Measurements from ENCODE around the gene ENO1.

The ENO1 gene

DNA sequence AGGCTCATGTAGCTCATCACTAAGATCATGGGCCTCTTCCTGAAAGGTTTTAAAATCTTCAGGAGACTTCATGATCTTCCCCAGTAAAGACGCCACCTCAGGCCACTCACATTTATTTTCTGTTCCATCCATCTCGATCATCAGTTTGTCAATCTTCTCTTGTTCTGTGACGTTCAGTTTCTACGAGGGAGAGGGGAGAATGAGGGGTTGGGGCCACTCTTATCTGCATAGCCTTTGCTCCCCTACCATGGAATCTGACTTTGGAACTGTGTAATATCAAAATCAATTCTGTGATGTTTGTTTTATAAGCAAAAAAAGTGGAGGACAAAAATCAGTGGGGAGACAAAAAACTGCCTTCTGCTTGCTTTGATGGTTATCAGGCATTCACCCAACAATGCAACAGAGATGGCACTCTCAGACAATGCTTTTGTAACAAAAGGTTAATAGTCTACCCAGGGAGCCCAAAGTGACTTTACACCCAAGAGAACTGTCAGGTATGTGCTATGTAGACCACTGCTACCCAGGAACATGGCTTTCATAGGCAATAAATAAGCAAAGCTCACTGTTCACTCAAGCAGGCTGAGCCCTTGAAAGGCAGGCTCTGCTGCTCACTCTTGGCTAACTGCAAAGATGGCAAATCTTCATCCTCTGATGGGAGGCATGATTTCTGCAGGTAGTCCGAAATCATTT is 10.5 kb downstream of the ENO1 start:
- Histone ChIP-seq H3K9ac (ENCODE audit: low read length) (no peak overlapping the region), H3K36me3 (ENCODE audit: control insufficient read depth, insufficient read depth, low read length, severe bottlenecking) (peaks cover 100% of the 10 kb centered on the region), H3K9me3 (ENCODE audit: control insufficient read depth, low read length) (no peaks in the 10 kb centered on the region), H3K4me1 (ENCODE audit: control insufficient read depth, insufficient read depth, low read length) (peaks cover 41% of the 10 kb centered on the region), H3K27me3 (replicated peaks; ENCODE audit: control insufficient read depth, insufficient read depth, low read length) (no peaks in the 10 kb centered on the region), H3K4me3 (ENCODE audit: low read length) (no peak overlapping the region)
- DNase-seq (ENCODE audit: low read depth): no peak

DNA sequence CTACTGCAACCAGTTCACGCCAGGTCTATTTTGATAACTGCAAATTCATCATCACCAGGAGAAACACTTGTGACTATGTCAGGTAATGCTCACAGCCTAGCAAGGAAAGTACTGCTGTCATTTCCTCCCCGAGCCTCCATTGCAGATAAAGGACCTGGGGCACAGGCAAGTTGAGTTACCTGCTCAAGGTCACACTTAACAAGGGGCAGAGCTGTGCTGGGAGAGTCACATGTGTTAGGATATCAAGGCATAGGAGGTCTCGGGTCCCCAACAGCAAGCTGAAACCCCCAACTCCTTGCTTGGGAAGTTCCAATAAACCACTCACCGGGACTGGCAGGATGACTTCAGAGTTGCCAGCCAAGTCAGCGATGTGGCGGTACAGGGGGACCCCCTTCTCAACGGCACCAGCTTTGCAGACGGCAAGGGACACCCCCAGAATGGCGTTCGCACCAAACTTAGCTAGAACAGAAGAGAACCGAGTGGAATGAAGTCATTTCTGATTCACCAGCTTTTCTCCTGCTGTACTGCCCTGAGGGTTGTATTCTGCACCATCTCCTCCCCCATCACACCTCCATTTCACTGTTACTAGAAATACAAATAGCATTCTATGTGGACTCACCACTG is 11.6 kb downstream of the ENO1 start:
- H3K36me3 ChIP-seq (ENCODE audit: control insufficient read depth, insufficient read depth, low read length, severe bottlenecking): peaks cover 100% of the 10 kb centered on the region
- peaks cover 30% of the 10 kb centered on the region for H3K4me1 ChIP-seq (ENCODE audit: control insufficient read depth, insufficient read depth, low read length)
- no peak for DNase-seq (ENCODE audit: low read depth)
- no peaks in the 10 kb centered on the region for H3K9me3 ChIP-seq (ENCODE audit: control insufficient read depth, low read length)
- no peak overlapping the region for H3K9ac ChIP-seq (ENCODE audit: low read length)
- no peak overlapping the region for H3K4me3 ChIP-seq (ENCODE audit: low read length)
- no peaks in the 10 kb centered on the region for H3K27me3 ChIP-seq (replicated peaks; ENCODE audit: control insufficient read depth, insufficient read depth, low read length)

DNA sequence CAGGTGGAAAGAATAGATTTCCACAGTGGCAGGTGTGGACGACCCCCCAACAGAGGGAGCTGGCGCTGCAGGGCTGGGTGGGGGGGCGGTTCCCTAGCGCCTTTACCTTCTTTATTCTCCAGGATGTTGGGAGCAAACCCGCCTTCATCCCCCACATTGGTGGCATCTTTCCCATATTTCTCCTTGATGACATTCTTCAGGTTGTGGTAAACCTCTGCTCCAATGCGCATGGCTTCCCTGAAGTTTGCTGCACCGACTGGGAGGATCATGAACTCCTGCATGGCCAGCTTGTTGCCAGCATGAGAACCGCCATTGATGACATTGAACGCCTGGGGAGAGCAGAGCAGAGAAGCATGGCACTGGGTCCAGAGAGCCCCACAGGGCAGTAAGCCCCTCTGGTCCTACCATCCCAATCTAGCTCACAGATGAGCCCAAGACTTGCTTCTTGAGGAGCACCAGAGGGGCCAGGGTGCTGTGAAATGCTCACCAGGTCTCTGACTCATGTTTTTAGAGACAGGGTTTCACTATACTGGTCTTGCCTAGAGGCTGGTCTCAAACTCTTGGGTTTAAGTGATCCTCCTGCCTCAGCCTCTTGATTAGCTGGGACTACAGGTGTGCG is 12.2 kb downstream of the ENO1 start:
- Histone ChIP-seq H3K9me3 (ENCODE audit: control insufficient read depth, low read length) (no peaks in the 10 kb centered on the region), H3K27me3 (replicated peaks; ENCODE audit: control insufficient read depth, insufficient read depth, low read length) (no peaks in the 10 kb centered on the region), H3K4me1 (ENCODE audit: control insufficient read depth, insufficient read depth, low read length) (peaks cover 24% of the 10 kb centered on the region), H3K36me3 (ENCODE audit: control insufficient read depth, insufficient read depth, low read length, severe bottlenecking) (peaks cover 100% of the 10 kb centered on the region), H3K9ac (ENCODE audit: low read length) (no peak overlapping the region), H3K4me3 (ENCODE audit: low read length) (no peak overlapping the region)
- no peak for DNase-seq (ENCODE audit: low read depth)

DNA sequence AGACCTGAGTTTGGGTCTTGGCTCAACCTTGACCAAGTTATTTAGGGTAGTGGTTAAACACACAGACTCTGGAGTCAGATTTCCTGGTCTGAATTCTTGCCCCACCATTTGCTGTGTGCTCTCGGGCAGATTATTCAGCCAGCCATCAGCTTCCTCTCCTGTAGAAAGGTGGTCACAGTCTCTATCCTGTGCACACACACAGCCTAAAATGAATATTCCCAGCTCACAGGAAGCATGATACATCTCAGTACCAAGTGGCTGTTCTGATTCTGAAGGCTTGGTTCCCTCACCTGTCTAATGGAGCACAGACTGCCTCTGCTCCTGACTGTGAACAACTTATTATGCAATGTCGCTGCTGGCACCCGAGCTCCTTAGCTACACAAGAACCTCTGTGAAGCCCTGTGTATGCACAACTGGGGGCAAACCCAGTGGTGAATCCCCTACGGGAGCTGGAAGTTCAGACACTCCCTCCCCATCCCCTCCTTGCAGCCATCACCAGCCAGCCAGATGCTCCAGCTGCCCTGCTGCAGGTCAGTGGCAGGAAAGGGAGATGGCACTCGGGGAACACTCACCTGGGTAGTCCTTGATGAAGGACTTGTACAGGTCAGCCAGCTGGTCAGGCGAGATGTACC is 13.7 kb downstream of the ENO1 start:
- Histone ChIP-seq H3K9me3 (ENCODE audit: control insufficient read depth, low read length) (no peaks in the 10 kb centered on the region), H3K9ac (ENCODE audit: low read length) (no peak overlapping the region), H3K4me3 (ENCODE audit: low read length) (no peak overlapping the region), H3K4me1 (ENCODE audit: control insufficient read depth, insufficient read depth, low read length) (peaks cover 23% of the 10 kb centered on the region), H3K36me3 (ENCODE audit: control insufficient read depth, insufficient read depth, low read length, severe bottlenecking) (peaks cover 99% of the 10 kb centered on the region), H3K27me3 (replicated peaks; ENCODE audit: control insufficient read depth, insufficient read depth, low read length) (no peaks in the 10 kb centered on the region)
- DNase-seq (ENCODE audit: low read depth): no peak

DNA sequence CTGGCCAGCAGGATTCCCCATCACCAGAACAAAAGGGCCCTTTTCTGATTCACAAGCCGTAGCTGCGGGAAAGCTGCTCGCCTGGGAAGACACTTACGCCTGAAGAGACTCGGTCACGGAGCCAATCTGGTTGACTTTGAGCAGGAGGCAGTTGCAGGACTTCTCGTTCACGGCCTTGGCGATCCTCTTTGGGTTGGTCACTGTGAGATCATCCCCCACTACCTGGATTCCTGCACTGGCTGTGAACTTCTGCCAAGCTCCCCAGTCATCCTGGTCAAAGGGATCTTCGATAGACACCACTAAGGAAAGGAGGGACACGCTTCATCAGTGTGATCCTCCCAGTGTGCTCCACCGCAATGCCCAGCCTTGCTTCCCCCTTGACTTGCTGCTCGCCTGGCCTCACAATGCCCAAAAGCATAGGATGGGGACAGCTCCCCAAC is 14.7 kb downstream of the ENO1 start:
- Histone ChIP-seq H3K9me3 (ENCODE audit: control insufficient read depth, low read length) (no peaks in the 10 kb centered on the region), H3K36me3 (ENCODE audit: control insufficient read depth, insufficient read depth, low read length, severe bottlenecking) (peaks cover 98% of the 10 kb centered on the region), H3K9ac (ENCODE audit: low read length) (no peak overlapping the region), H3K4me1 (ENCODE audit: control insufficient read depth, insufficient read depth, low read length) (peaks cover 24% of the 10 kb centered on the region), H3K27me3 (replicated peaks; ENCODE audit: control insufficient read depth, insufficient read depth, low read length) (no peaks in the 10 kb centered on the region), H3K4me3 (ENCODE audit: low read length) (no peak overlapping the region)
- DNase-seq (ENCODE audit: low read depth): no peak

DNA sequence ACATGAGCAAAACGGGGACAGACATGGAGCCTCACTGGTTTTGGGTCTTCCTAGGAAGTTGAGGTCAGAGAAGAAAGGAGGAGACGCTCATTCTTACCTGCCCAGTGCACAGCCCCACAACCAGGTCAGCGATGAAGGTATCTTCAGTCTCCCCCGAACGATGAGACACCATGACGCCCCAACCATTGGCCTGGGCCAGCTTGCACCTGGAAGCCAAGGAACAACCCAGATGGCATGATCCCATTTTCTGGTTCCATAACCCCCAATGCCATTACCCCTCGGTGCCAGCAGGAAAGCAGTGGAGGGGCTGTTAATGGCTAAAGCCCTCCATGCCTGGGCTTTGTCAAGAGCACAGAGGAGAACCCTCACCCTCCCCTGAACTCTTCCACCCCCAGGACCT is 15.3 kb downstream of the ENO1 start:
- H3K4me3 ChIP-seq (ENCODE audit: low read length): no peak overlapping the region
- no peaks in the 10 kb centered on the region for H3K27me3 ChIP-seq (replicated peaks; ENCODE audit: control insufficient read depth, insufficient read depth, low read length)
- no peak for DNase-seq (ENCODE audit: low read depth)
- no peak overlapping the region for H3K9ac ChIP-seq (ENCODE audit: low read length)
- peaks cover 96% of the 10 kb centered on the region for H3K36me3 ChIP-seq (ENCODE audit: control insufficient read depth, insufficient read depth, low read length, severe bottlenecking)
- H3K9me3 ChIP-seq (ENCODE audit: control insufficient read depth, low read length): no peaks in the 10 kb centered on the region
- peaks cover 30% of the 10 kb centered on the region for H3K4me1 ChIP-seq (ENCODE audit: control insufficient read depth, insufficient read depth, low read length)

DNA sequence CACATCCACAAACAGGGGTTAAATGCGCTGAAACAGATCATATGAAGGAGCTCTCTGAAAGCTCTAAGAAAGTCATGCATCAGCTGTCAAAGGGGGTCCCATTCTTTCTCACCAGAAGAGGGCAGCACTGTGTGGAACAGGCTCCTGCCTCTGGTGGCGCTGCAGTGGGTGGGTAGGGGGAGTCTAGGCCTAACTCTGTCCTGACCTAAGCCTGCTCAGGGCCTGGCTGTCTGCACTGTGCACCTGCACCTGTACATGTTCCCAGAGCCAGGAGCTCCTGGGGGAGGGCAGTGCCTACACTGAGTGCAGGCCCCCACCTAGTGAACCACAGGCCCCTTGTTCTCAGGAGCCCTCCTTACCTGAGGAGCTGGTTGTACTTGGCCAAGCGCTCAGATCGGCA is 16.0 kb downstream of the ENO1 start:
- H3K4me3 ChIP-seq (ENCODE audit: low read length): no peak overlapping the region
- no peaks in the 10 kb centered on the region for H3K9me3 ChIP-seq (ENCODE audit: control insufficient read depth, low read length)
- DNase-seq (ENCODE audit: low read depth): no peak
- H3K9ac ChIP-seq (ENCODE audit: low read length): no peak overlapping the region
- H3K4me1 ChIP-seq (ENCODE audit: control insufficient read depth, insufficient read depth, low read length): peaks cover 35% of the 10 kb centered on the region
- H3K36me3 ChIP-seq (ENCODE audit: control insufficient read depth, insufficient read depth, low read length, severe bottlenecking): peaks cover 93% of the 10 kb centered on the region
- no peaks in the 10 kb centered on the region for H3K27me3 ChIP-seq (replicated peaks; ENCODE audit: control insufficient read depth, insufficient read depth, low read length)

DNA sequence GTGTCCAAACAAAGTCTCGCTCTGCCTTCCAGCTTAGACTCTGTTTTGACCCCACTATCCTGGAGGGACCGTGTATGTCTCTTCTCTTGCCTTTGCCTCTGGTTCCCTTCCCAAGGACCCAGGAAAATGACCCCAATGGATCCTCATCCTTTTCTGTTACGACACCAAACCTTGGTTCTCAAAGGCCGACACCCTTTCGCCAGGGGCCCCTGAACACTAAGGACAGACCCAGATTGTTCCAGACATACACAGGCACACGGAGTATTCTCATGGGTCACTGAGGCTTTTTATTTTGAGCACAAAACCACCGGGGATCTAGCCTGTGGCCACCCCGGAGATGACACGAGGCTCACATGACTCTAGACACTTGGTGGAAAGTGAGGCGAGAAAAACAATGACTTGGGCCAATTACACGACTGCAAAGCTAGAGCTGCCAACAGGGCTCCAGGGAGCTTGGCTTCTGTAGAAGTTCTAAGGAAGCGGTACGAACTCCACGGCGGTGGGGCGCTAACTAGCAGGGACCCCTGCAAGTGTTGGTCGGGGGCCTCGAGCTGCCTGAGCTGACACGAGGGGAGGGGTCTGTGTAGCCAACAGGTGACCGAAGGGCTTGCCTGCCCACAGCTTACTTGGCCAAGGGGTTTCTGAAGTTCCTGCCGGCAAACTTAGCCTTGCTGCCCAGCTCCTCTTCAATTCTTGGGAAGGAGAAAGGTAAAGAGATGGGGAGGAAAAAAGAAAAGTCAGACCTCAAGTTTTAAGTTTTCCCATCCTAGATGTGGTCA is 17.6 kb downstream of the ENO1 start:
- Histone ChIP-seq H3K9me3 (ENCODE audit: control insufficient read depth, low read length) (no peaks in the 10 kb centered on the region), H3K4me3 (ENCODE audit: low read length) (no peak overlapping the region), H3K9ac (ENCODE audit: low read length) (peak overlapping the region; percentile 47), H3K36me3 (ENCODE audit: control insufficient read depth, insufficient read depth, low read length, severe bottlenecking) (peaks cover 84% of the 10 kb centered on the region), H3K27me3 (replicated peaks; ENCODE audit: control insufficient read depth, insufficient read depth, low read length) (no peaks in the 10 kb centered on the region), H3K4me1 (ENCODE audit: control insufficient read depth, insufficient read depth, low read length) (peaks cover 35% of the 10 kb centered on the region)
- no peak for DNase-seq (ENCODE audit: low read depth)

DNA sequence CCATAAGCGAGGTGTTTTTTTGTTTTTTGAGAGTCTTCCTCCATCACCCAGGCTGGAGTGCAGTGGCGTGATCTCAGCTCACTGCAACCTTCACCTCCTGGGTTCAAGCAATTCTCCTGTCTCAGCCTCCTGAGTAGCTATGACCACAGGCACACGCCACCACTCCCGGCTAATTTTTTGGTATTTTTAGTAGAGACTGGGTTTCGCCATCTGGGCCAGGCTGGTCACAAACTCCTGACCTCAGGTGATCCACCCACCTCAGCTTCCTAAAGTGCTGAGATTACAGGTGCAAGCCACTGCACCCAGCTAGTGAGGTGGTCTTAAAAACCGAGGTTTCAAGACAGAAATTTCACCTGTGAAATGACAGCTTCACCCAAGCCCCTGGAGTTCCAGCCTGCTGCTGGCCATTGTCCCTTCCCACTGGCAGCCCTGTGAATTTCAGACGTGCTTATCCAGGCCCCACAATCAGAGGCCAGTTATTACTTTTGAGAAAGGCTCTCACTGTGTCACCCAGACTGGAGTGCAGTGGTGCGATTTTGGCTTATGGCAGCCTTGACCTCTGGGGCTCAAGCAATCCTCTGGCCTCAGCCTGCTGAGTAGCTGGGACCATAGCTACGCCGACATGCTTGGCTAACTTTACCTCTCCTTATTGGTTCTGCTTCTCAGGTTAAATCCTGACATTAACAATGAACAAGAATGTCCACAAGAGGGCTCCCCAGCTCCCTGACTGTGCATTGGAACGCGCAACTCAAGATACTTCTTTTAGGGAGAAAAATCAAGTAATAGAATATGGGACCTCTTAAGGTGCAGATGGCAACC is 19.4 kb downstream of the ENO1 start:
- Histone ChIP-seq H3K9ac (ENCODE audit: low read length) (peak overlapping the region; percentile 14), H3K4me3 (ENCODE audit: low read length) (no peak overlapping the region), H3K4me1 (ENCODE audit: control insufficient read depth, insufficient read depth, low read length) (peaks cover 41% of the 10 kb centered on the region), H3K9me3 (ENCODE audit: control insufficient read depth, low read length) (no peaks in the 10 kb centered on the region), H3K27me3 (replicated peaks; ENCODE audit: control insufficient read depth, insufficient read depth, low read length) (no peaks in the 10 kb centered on the region), H3K36me3 (ENCODE audit: control insufficient read depth, insufficient read depth, low read length, severe bottlenecking) (peaks cover 66% of the 10 kb centered on the region)
- peak; percentile 70 for DNase-seq (ENCODE audit: low read depth)

DNA sequence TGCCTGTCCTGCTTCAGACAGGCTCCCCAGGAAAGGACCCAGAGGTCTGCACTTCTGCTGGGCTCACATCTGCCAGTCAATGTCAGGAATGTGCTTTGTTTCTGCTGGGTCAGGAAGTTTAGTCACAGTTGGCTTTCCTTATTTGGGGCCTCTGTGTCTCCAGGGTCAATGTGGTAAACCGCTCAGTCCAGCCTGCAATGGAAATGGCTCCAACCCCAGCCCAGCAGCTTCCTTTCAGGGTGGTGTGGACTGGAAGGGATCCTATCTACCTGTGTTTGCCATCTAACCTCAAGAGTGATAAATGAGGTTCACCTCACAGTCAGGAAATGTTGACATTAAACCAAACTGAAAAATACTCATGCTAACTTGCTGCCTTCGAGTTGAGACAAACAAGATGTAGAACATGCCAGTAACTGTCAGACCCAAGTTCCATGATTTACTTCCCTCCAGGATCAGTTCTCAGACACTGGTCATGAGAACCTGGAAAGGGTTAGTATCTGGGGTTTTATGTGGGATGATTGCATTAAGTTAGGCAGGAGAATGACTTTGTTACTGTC is 20.3 kb downstream of the ENO1 start:
- H3K27me3 ChIP-seq (replicated peaks; ENCODE audit: control insufficient read depth, insufficient read depth, low read length): no peaks in the 10 kb centered on the region
- no peak overlapping the region for H3K9ac ChIP-seq (ENCODE audit: low read length)
- no peaks in the 10 kb centered on the region for H3K9me3 ChIP-seq (ENCODE audit: control insufficient read depth, low read length)
- no peak overlapping the region for H3K4me3 ChIP-seq (ENCODE audit: low read length)
- H3K4me1 ChIP-seq (ENCODE audit: control insufficient read depth, insufficient read depth, low read length): peaks cover 41% of the 10 kb centered on the region
- DNase-seq (ENCODE audit: low read depth): peak; percentile 82
- H3K36me3 ChIP-seq (ENCODE audit: control insufficient read depth, insufficient read depth, low read length, severe bottlenecking): peaks cover 56% of the 10 kb centered on the region
